GM19463 (cell line): ENCODE measurements around the gene SUGCT.
"Not testable (repeated sequence)": the region's sequence is repeated elsewhere in the genome, so short reads cannot be mapped to it uniquely, and the experiment has no call there.

Experiments used
- ATAC-seq: cut with Tn5 transposase; IDR thresholded peaks from one replicate; pipeline ENCODE4 v1.9.1; 2021; ENCODE audit warnings: mild to moderate bottlenecking, moderate library complexity; ENCODE audit not compliant: unreplicated experiment

Gene SUGCT

GRCh38 chr7:40199076-40199802 lies 64.4 kb downstream of the SUGCT start:
- no peak for ATAC-seq

- no peak for ATAC-seq
Measured at GRCh38 chr7:40200791-40201190, 66.0 kb downstream of the SUGCT start.

GRCh38 chr7:40202851-40203250 lies 68.0 kb downstream of the SUGCT start:
- ATAC-seq = no peak

- no peak for ATAC-seq
Measured at GRCh38 chr7:40204581-40204980, 69.8 kb downstream of the SUGCT start.

GRCh38 chr7:40205992-40206391 lies 71.2 kb downstream of the SUGCT start:
- ATAC-seq = no peak

GRCh38 chr7:40211276-40212003 lies 76.6 kb downstream of the SUGCT start:
- no peak for ATAC-seq

GRCh38 chr7:40213291-40213690 lies 78.5 kb downstream of the SUGCT start:
- no peak for ATAC-seq

GRCh38 chr7:40213856-40214255 lies 79.1 kb downstream of the SUGCT start:
- ATAC-seq = no peak

GRCh38 chr7:40218612-40219011 lies 83.8 kb downstream of the SUGCT start:
- ATAC-seq = not testable (repeated sequence)

GRCh38 chr7:40219917-40220316 lies 85.1 kb downstream of the SUGCT start:
- no peak for ATAC-seq

GRCh38 chr7:40220421-40220911 lies 85.7 kb downstream of the SUGCT start:
- no peak for ATAC-seq

GRCh38 chr7:40221836-40222235 lies 87.0 kb downstream of the SUGCT start:
- no peak for ATAC-seq

GRCh38 chr7:40223451-40224127 lies 88.8 kb downstream of the SUGCT start:
- ATAC-seq = no peak

GRCh38 chr7:40230101-40230500 lies 95.3 kb downstream of the SUGCT start:
- no peak for ATAC-seq

GRCh38 chr7:40231796-40232195 lies 97.0 kb downstream of the SUGCT start:
- no peak for ATAC-seq

GRCh38 chr7:40232242-40232893 lies 97.6 kb downstream of the SUGCT start:
- ATAC-seq = no peak

- no peak for ATAC-seq
Measured at GRCh38 chr7:40234046-40234445, 99.2 kb downstream of the SUGCT start.

- ATAC-seq = no peak
Measured at GRCh38 chr7:40234666-40235065, 99.9 kb downstream of the SUGCT start.

- ATAC-seq = no peak
Measured at GRCh38 chr7:40237731-40238130, 102.9 kb downstream of the SUGCT start.

- no peak for ATAC-seq
Measured at GRCh38 chr7:40239755-40240303, 105.0 kb downstream of the SUGCT start.

GRCh38 chr7:40243076-40243475 lies 108.3 kb downstream of the SUGCT start:
- ATAC-seq = no peak
